WTC11 (cell line): ENCODE data around the gene BRD1.

Experiments
- CTCF ChIP-seq: fragments of 200-600 bp; IDR thresholded peaks from 2 replicates; pipeline ENCODE4 v1.8.0; 2022; ENCODE audit warnings: antibody characterized with exemption
- E2F4 ChIP-seq: sonication (generic); formaldehyde crosslinking; IDR thresholded peaks from 2 replicates; pipeline ENCODE4 v1.8.1; 2022; ENCODE audit warnings: low read depth, mild to moderate bottlenecking, moderate library complexity, missing genetic modification reagents, borderline replicate concordance
- E2F5 ChIP-seq: sonication (generic); formaldehyde crosslinking; IDR thresholded peaks from 2 replicates; pipeline ENCODE4 v1.8.1; 2022; ENCODE audit warnings: mild to moderate bottlenecking, moderate library complexity, missing genetic modification reagents
- ELF4 ChIP-seq: sonication (generic); formaldehyde crosslinking; IDR thresholded peaks from 2 replicates; pipeline ENCODE4 v1.8.1; 2022; ENCODE audit warnings: low read depth, mild to moderate bottlenecking, moderate library complexity, missing genetic modification reagents
- ETV6 ChIP-seq: sonication (generic); formaldehyde crosslinking; IDR thresholded peaks from 2 replicates; pipeline ENCODE4 v1.8.1; 2022; ENCODE audit warnings: mild to moderate bottlenecking, missing genetic modification reagents
- FOXJ3 ChIP-seq: sonication (generic); formaldehyde crosslinking; IDR thresholded peaks from 2 replicates; pipeline ENCODE4 v1.9.0; 2021; ENCODE audit warnings: missing genetic modification reagents, mild to moderate bottlenecking, borderline replicate concordance
- MAX ChIP-seq: sonication (generic); formaldehyde crosslinking; IDR thresholded peaks from 2 replicates; pipeline ENCODE4 v1.8.0; 2022; ENCODE audit warnings: mild to moderate bottlenecking, missing genetic modification reagents
- MYBL2 ChIP-seq: sonication (generic); formaldehyde crosslinking; IDR thresholded peaks from 2 replicates; pipeline ENCODE4 v1.8.1; 2023; ENCODE audit warnings: mild to moderate bottlenecking, moderate library complexity, missing genetic modification reagents
- SMAD3 ChIP-seq: sonication (generic); formaldehyde crosslinking; IDR thresholded peaks from 2 replicates; pipeline ENCODE4 v1.8.0; 2022; ENCODE audit warnings: missing genetic modification reagents, mild to moderate bottlenecking, borderline replicate concordance
- ZNF232 ChIP-seq: sonication (generic); formaldehyde crosslinking; IDR thresholded peaks from 2 replicates; pipeline ENCODE4 v1.8.0; 2022; ENCODE audit warnings: mild to moderate bottlenecking, missing genetic modification reagents
- ZNF263 ChIP-seq: sonication (generic); formaldehyde crosslinking; IDR thresholded peaks from 2 replicates; pipeline ENCODE4 v1.8.1; 2022; ENCODE audit warnings: low read depth, mild to moderate bottlenecking, moderate library complexity, missing genetic modification reagents
- TF ChIP-seq, protein P1 (sequence below): sonication (generic); formaldehyde crosslinking; IDR thresholded peaks from 2 replicates; pipeline ENCODE4 v1.8.1; 2023; ENCODE audit warnings: mild to moderate bottlenecking, missing genetic modification reagents, moderate library complexity
- TF ChIP-seq, protein P2 (sequence below): sonication (generic); formaldehyde crosslinking; IDR thresholded peaks from 2 replicates; pipeline ENCODE4 v1.8.0; 2022; ENCODE audit warnings: mild to moderate bottlenecking, missing genetic modification reagents

DNA sequence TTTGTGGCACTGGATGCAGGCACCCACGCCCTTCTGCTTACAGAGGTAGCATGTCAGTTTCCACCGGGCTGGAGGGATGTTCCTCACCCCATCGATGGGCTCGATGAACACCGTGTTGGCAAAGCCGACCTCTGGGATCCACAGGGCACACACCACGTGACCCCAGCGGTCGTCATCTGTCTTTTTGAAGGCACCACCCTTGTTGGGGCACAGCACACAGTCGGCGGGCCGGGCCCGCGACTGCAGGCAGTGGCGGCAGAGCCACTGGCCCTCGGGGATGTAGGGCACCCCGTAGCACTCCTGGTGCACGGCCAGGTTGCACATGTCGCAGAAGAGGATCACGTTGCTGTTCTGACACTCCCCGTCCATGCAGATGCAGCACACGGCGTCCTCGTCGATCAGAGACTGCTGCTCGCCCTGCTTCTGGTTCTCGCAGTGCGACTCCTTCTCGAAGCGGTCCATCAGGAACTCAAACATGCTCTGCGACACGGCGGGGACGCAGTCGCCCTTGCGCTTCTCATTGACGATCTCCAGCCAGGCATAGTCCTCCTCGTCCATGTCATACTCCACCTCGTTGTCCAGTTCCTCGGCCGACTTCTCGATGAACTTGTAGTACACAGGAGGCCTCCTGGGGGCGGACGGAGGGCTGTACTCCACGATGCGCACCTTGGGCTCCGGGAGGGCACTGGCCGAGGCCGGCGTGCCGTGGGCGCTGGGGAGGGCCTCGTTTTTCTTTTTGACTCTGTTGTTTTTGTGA lies 4.2 kb downstream of the BRD1 start:
- TF ChIP-seq, protein P1, sequence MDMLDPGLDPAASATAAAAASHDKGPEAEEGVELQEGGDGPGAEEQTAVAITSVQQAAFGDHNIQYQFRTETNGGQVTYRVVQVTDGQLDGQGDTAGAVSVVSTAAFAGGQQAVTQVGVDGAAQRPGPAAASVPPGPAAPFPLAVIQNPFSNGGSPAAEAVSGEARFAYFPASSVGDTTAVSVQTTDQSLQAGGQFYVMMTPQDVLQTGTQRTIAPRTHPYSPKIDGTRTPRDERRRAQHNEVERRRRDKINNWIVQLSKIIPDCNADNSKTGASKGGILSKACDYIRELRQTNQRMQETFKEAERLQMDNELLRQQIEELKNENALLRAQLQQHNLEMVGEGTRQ = no peak
- TF ChIP-seq, protein P2, sequence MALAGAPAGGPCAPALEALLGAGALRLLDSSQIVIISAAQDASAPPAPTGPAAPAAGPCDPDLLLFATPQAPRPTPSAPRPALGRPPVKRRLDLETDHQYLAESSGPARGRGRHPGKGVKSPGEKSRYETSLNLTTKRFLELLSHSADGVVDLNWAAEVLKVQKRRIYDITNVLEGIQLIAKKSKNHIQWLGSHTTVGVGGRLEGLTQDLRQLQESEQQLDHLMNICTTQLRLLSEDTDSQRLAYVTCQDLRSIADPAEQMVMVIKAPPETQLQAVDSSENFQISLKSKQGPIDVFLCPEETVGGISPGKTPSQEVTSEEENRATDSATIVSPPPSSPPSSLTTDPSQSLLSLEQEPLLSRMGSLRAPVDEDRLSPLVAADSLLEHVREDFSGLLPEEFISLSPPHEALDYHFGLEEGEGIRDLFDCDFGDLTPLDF = no peak
- no peak for TF ChIP-seq ETV6 (CRISPR knock-in tag)
- no peak for TF ChIP-seq CTCF
- no peak for TF ChIP-seq ZNF263
- no peak for TF ChIP-seq MAX (CRISPR knock-in tag)
- TF ChIP-seq ELF4 = no peak
- no peak for TF ChIP-seq ZNF232 (CRISPR knock-in tag)
- no peak for TF ChIP-seq E2F4 (CRISPR knock-in tag)
- TF ChIP-seq SMAD3 = no peak
- TF ChIP-seq FOXJ3 = no peak
- no peak for TF ChIP-seq E2F5 (CRISPR knock-in tag)
- no peak for TF ChIP-seq MYBL2 (CRISPR knock-in tag)
